RKO (cell line): ENCODE data around the gene DVL1.

Experiments
- DNase-seq: peaks from one replicate; pipeline ENCODE4 v3.0.0-alpha.2; 2016; ENCODE audit warnings: low spot score

The DVL1 gene

DNA sequence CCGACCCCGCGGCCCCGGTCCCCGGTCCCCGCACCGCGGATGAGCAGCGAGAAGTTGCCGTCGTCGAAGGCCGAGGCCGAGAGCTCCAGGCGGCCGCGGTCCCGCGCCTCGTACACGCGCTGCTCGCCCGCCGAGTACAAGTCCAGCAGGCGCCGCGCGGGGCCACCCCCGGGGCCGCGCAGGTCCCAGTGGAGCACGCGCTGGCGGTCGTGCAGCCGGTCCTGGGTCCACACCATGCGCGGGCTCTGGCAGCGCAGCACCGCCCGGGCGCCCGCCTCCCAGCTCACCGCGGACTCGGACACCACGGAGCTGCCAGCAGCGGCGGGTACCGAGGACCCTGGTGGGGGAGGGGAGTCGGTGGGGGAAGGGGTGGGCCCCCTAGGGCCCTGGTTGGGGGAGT lies 6.2 kb upstream of the DVL1 start:
- no peak for DNase-seq

DNA sequence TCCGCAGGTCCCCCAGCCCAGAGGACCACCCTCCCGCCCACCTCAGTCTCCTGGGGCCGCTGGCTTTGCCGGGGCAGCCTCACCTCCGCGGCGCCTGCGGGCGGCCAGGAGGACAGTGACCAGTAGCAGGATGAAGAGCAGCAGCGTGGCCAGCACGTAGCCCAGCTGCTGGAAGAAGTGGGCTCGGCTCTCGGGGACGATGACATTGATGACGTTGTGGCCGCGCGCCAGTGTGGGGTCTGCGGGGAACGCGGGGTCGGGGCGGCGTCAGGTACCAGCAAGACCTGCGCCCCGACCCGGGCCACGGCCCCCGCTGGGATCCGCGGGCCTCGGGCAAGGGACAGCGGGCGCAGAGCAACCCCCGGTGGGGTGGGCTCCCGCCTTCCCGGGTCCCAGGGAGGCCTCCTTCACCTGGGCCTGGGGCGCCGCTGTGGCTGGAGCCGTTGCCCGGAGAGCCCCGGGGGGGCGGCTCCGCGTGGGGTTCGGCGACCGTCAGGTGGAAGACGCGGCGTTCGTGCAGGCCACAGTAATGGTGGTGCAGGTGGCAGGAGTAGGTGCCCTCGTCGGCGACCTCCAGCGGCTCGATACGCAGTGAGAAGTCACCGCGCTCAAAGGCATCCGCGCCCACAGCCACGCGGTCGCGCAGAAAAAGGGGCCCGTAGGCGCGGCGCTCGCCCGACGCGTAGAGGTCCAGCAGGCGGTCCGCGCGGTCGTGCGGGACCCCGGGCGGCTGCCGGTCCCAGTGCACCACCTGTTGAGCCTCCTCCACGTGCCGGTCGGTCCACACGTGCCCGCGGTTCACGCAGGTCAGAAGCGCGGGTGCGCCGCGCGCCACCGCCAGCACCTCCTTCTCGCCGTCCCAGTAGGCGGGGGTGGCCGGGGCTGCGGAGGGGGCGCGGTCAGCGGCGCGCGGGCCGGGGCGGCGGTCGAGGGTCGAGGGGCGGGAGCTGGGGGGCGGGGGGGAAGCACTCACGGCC lies 5.3 kb upstream of the DVL1 start:
- DNase-seq, result no peak

DNA sequence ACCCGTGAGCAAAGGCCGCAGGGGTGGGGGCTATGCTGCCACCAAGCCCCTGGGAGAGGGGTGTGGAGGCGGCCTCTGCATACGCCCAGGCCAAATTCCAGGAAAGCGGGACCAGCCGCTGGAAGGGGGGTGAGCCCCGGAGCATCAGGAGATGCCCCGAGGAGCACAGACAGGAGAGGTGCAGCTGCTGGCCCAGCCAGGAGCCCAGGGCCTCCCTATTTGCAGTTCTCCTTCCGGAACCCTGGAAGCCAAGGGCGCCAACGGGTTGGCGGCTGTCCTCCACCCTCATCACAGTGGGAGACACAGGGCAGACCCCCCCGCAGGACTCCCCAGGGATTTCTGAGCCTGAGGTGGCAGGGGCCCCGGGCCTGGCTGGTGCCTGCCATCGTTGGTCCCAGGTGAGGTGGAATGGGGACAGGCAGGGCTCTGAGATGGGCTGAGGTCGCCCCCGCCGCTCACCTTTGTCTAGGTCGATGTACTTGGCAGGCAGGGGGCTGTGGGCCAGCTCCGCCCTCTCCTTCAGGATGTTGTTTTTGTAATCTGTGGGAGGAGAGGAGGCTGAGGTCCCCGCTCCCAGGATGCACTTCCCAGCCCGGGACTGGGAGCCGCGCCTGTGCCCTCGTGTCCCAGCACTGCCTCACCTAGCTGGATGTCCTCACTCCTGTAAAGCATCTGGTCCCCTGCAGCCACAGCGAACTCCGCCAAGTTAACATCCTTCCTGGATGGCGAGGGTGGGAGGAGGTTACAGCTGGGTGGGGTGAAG lies 4.4 kb upstream of the DVL1 start:
- DNase-seq, result peak; percentile 23

DNA sequence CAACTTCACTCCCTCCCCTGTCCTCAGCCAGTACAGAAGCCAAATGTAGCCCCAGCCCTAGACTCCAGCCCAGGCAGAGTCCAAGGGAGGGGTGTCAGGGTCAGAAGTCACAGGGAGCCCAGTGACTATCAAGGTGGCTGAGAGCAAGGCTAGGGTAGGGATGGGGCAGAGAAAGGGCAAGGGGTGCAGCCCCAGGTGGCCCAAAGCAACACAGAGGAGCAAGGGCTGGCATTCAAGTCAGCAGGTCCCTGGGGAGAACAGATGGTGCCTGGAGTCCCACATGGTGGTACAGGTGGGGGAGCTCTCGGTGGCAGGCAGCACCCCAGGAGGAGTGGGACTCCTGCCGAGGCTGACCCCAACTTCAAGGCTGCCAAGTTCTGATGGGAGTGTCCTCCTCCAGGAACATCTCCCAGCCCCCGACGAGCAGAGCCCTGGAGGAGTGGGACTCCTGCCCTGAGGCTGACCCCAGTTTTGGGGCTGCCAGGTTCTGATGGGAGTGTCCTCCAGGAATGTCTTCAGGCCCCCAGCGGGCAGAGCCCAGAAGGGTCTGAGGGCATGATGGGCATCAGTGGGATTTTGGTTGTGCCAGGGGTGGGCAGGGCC lies 3.7 kb upstream of the DVL1 start:
- DNase-seq, result no peak

DNA sequence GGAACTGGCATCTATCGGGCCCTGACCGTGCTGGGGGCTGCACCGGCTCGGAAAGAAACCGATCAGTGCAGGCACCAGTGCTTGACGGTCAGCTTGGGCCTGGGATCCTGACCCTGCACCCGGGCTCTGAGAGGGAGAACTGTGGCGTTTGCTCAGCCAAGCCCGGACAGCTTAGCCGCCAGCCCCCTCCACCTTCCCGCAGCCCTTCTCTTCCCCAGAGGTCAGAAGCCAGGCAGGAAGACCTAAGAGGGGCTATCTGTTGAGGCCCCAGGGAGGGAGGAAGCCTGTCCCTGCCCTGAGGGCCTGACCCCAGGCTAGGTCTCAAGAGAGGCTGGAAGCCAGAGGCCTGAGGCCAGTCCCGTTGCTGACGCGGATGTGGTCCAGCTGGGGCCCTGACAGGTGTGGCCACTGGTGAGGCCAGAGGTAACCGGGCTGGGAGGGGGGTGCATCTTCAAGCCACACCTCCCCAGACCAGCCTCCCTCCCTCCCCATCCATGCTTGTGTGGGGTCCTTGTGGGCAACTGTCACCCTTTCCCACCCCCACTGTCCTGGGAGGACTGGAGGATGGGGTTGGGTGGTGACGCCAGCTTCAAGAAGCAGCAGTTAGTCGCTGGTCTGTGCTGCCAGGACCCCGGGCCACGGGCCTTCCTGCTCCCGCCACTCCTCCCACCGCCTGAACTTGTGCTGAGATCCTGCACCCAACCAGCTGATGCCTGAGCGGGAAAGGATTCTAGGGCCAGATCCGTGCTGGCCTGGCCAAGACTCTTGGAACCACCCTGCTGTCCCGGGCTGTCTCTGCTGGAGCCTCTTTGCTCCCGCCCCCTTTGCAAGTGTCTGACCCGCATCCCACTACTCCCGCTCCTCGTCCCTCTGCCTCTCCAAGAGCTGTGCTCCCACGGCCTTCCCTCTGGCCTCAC lies 2.6 kb upstream of the DVL1 start:
- DNase-seq, result no peak

DNA sequence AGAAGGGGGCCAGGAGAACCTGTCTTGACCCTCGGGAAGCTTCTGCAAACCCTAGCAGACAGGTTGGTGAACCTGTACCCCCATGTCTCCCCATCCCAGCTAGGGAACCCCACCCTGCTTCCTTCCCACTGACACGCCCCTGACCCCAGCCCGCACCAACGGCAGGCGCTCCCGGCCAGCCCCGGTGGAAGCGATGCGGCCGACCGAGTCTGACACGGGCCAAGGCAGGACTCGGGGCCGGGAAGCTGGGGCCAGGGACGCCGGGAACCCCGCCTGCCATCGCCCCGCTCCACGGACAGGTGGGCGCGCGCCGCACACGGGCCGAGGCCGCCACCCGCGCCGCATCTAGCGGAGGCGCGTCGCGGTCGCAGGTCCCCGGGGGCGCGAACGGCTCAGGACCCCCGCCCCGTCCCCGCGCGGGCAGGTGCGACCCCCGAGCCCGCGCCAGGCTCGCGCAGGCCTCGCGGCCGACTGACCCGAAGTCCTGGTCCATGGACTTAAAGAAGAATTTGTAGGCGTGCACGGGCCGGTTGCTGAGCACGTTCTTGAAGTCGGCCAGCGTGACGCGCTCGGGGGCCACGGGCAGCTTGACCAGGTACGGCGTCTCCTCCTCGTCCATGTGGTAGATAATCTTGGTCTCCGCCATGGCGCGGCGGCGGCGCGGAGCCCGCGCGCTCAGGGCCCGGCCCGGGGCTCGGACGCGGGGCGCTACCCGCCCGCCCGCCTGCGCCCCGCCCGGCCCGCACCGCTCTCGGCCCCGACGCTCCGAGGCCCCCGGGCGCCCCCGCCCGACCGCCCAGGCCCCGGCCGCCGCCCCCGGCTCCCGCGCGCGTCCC lies 580 bp downstream of the DVL1 start:
- DNase-seq, result peak; percentile 68

DNA sequence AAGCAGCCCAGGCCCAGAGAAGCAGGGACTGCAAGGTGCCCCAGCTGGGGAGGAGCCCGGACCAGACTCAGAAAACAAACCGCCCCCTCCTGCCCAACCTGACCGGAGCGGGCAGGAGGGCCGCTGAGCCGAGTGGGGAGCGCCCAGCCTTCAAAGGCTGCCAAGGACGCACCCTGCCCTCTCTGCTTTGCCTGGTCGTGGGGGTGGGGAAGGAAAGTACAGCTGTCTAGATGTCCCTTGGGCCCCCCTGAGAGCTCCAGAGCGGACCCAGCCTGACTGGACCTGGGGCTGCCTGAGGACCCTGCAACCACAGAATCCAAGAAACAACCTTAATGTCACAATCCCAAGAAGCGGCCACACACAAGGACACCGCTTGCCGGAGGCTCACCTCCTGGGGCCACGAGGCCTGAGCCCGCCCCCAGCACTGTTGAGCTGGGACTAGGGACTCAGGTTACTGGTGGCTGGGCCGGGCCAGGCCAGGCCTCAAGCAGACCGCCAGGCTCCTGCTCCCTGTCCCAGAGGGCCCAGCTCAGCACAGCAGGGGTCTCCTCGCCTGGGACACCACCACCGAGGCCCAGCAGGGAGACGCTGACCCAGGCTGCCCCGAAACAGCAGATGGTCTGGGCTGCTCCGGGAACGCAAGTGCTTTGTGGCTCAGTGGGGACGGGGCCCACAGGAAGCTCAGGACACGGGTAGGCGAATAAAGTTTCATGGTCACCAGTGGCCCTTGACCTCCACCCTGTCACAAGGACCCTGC lies 1.4 kb downstream of the DVL1 start:
- peak; percentile 72 for DNase-seq

DNA sequence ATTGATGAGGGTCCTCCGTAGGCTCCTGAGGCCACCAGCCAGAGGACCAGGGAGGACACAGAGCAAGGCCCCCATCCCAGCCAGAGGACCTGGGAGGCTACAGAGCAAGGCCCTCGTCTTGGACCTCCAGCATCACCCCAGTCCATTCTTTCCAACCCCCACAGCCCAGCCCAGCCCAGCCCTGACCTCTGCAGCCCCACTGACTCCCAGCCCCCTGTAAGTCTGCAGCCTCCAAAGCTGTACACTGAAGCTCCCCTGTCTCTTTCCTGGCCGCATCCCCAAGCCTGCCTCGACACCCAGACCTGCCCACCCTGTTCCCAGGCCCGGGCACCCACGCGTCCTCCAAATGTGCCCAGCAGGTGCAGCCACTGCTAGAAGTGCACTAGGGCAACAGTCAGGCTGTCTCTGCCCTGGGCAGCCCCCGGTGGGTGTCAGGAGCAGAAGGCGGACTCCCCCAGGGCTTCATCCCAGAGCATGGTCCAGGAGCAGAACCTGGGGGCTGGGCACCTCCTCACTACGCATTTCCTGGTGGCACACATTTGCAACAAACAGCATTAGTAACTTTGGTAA lies 2.1 kb downstream of the DVL1 start:
- no peak for DNase-seq

DNA sequence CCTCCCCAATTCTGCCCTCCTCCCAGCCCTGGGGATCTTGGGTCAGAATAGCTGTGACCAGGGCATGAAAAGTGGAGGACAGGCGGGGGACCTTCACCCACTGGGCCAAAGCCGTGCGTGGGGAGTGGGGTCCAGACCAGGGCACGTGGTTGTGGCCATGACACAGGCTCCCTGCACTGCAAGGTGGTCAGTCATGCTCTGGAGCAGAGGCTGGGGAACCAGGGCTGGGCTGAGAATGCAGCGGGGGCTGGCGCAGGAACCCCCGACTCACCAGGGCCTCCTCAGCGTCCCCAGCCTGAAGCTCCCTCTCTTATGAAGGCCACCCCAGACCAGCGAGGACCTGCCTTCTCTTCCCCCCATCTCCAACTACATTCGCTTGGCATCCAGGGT lies 2.7 kb downstream of the DVL1 start:
- DNase-seq, result no peak

DNA sequence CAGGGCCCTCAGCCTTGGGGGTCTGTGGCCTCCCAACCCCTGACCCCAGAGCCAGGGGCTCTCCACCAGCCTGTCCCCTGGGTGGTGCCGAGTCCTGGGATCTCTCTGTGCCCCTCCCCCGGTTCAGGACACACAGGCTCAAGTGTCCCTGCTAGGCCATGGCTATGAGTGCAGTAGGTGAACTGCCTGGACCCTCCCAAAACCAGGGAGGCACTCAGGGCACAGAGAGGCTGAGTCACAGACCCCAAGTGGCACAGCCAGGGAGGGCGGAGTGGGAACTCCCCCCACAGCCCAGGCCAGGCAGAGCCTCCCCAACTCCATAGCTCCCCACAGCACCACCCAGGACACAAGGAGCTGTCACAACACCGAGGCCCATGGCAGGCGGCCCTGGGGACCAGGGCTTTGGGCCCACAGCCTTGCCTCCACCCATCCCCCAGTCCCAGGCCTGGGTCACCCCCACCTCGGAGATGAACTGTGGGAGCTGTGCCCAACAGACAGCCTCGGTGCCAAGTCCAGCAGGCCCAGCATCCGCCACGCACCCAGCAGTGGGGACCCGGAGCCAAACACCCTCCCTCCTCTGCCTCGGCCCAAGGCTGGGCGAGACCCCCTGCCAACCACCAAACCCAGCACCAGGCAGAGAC lies 3.2 kb downstream of the DVL1 start:
- peak; percentile 38 for DNase-seq

DNA sequence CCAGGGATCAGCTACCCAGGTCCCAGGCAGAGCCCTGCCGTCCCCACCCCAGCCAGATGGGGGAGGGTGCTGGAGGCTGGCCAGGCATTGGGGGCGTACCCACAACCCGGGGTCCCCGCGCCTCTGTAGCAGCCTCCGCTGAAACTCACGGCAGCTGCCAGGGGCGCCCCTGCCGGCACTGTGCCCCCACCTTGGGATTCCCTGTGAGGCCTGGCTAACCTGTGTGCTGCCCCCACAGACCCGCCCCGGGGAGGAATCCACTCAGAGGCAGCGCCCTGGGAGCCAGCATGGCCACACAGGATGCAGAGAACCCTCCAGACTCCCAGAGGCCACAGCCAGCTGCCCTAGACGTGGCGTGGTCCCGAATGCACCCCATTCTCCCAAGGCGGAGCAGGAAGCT lies 3.8 kb downstream of the DVL1 start:
- peak; percentile 53 for DNase-seq

DNA sequence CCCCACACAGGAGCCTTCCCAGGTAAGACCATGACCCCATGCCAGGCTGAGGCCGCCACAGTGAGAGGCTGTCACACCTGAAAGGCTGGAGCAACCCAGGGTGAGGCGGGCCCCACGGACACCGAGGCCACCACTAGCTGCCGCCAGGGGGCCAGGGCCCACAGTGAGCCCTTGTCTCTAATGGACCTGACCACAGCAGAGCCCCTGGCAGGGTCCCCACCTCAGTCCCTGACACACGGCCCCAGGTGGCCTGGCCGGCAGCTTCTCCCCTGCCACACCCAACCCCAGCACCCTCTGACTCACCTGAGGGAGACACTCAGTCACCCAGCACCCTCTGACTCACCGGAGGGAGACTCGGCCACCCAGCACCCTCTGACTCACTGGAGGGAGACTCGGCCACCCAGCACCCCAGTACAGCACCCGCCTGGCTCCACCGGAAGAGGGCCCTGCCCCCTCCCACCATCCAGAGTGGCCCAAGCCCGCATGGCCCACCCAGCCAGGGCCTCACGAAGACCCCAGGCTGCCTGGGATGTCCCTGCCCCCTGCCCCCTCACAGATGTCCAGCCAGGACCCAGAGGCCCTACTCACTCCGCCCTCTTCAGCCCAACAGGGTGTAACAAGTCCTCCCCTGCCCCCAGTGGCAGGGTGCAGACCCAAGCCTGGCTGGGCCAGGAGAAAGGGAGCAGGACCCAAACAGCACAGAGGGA lies 4.4 kb downstream of the DVL1 start:
- peak; percentile 95 for DNase-seq

DNA sequence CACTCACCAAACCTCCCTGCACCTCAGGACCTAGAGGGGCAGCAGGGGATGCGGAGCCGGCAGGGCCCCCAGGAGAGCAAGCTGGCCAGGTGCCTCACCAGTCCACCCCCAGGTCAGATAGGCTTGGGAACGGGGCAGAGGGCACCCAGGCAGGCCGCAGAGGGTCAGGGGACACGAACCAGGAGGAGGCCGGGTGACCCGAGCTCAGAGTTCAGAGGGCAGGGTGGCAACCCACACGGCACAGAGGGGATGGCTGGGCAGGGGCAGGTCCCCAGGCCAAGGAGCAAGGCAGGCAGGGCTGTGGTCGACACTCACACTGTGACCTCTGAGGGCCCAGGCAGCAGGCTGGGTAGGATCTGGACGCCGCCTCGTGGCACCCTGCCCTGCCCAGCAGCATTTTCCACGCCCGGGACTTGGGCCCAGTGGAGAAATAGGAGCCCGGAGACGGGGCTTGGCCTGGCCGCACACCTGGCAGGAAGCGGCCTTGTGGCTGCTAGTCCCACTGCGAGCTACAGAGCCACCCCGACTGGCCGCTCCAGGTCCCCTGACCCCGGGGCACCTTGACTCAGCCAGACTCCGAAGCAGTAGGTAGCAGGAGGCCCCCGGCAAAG lies 5.3 kb downstream of the DVL1 start:
- no peak for DNase-seq

DNA sequence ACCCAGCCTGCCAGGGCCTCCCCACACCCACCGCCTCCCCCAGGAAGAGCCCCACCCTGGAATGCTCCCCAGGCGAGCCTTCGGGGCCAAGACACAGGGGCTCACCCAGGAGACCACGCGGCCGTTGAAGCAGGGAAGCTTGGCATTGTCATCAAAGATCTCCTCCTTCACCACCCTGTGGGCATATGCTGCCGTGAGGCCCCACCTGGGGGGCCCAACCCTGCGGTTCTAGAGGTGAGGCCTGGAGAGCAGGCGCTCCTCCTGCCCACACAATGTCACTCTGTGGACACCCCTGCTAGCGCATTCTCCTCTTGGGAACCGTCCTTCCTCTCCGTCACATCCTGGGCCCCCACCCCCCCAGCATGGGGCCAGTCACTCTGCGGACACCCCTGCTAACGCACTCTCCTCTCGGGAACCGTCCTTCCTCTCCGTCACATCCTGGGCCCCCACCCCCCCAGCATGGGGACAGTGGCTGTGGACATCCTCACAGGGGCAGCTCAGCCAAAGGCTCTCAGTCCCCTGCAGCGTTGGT lies 6.6 kb downstream of the DVL1 start:
- DNase-seq, result no peak

DNA sequence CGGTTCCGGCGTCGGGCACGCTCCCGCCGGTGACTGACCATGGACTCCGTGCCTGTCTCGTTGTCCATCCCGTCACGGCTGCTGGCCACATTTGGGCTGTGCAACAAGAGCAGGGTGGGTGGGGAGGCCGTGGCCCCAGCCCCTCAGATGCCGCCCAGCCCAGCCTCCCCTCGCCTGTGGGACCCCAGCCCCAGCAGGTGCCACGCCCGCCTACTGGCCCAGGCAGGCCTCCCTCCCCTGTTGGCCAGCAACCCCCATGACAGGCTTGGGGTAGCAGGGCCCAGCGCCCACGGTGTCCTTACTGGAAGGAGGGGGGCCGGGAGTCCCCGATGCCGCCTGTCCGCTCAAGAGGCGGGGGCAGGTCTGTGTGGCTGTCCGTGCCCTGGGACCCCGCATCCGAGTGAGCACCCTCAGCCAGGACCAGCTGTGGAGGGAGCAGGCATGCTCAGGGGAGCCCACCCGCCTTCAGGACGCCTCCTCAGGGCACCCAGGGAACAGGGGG lies 7.1 kb downstream of the DVL1 start:
- no peak for DNase-seq

DNA sequence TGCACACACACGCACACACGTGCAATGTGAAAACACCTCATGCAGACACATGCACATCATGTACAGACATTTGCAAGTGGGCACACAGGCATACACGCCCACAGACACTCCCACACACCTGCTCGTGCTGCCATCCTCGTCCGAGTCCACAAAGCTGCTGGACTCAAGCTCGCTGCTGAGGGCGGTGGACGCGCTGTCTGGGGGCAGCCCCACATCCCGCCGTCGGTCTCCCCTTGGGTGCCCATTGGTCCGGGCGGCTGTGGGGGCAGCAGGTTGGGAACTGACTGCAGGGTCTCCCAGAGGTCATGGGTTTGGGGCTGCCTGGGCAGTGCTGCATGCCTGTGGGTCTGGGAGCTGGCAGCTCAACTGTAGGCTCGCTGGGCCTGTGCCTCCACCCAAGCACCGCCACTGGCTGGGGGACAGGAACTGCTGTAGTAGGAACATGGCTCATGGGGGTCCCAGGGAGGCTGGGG lies 7.6 kb downstream of the DVL1 start:
- no peak for DNase-seq

DNA sequence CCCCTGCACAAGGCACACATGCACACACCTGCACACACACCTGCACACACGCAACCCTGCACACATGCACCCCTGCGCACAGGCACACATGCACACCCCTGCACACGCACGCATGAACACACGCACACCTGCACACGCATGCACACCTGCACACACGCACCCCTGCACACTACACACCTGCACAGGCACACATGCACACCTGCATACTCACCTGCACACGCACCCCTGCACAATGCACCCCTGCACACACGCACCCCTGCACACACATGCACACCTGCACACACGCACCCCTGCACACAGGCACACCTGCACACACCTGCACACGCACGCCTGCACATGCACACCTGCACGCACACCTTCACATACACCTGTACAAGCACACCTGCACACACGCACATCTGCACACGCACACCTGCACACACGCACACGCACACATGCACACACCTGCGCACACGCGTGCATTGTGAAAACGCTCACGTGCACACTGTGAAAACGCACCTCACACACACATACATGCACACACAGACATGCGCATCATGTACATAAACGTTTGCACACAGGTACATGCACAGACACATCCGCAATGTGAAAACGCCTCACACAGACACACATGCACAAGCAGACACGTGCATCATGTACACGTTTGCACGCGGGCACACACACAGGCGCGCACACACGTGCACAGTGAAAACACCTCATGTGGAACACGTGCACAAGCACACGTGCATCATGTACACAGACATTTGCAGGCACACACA lies 8.2 kb downstream of the DVL1 start:
- DNase-seq, result no peak
